Sigmoid colon (tissue), 7 donors: ENCODE measurements around the gene FAM174B. TPM values are rescaled to one million over a fixed set of nuclear protein-coding genes. Genes with fewer than 3 reads are reported as not detected.

Source experiments
- DNase-seq: peaks from one replicate; pipeline ENCODE4 v3.0.0-alpha.2; 2019
- H3K27ac ChIP-seq, 4 donors: fragments of 200-600 bp; sonication (generic); one replicate each; pipeline ENCODE4 v1.5.1; 2016 to 2019; ENCODE audit warnings: mild to moderate bottlenecking in 1 of 4
- H3K27me3 ChIP-seq, 3 donors: fragments of 200-600 bp; sonication (generic); one replicate each; pipeline ENCODE4 v1.5.1; 2019; ENCODE audit warnings: mild to moderate bottlenecking in 1 of 3
- H3K36me3 ChIP-seq, 4 donors: fragments of 200-600 bp; sonication (generic); one replicate each; pipeline ENCODE4 v1.5.1; 2016 to 2019
- H3K4me1 ChIP-seq, 4 donors: fragments of 200-600 bp; sonication (generic); one replicate each; pipeline ENCODE4 v1.5.1; 2017 to 2019
- H3K4me3 ChIP-seq, 4 donors: fragments of 200-600 bp; sonication (generic); one replicate each; pipeline ENCODE4 v1.5.1; 2017 to 2019; ENCODE audit warnings: mild to moderate bottlenecking in 2 of 4, moderate library complexity in 1 of 4
- H3K9me3 ChIP-seq, 4 donors: fragments of 200-600 bp in 3 of 4; sonication (generic) in 3 of 4; one replicate each; pipeline versions ENCODE4 v1.5.1 to v1.6.1; 2013 to 2019
- EP300 ChIP-seq, 4 donors: sonication (generic); formaldehyde crosslinking; IDR thresholded peaks; one replicate each; pipeline ENCODE4 v1.6.1; 2017; ENCODE audit warnings: antibody characterized with exemption in 4 of 4
- POLR2A ChIP-seq, 2 donors: fragments of 450-650 bp; IDR thresholded peaks; one replicate each; pipeline ENCODE4 v1.6.1; 2016; ENCODE audit warnings: antibody characterized with exemption in 2 of 2, mild to moderate bottlenecking in 2 of 2, moderate library complexity in 2 of 2
- POLR2AphosphoS5 ChIP-seq, 4 donors: sonication (generic); formaldehyde crosslinking; IDR thresholded peaks; one replicate each; pipeline ENCODE4 v1.6.1; 2017; ENCODE audit warnings: antibody characterized with exemption in 4 of 4
- WGBS, 2 donors: extraction: QIAGEN DNeasy Blood & Tissue Kit; methylation state at CpG; one replicate each; pipeline ENCODE4 v1.1.7; 2013; 5-methylcytosine and 5-hydroxymethylcytosine counted together
- intact Hi-C: fragments of 100-400 bp; cut with DNase I; formaldehyde crosslinking; loops from one replicate; pipeline ENCODE4 v1.15.1; 2023
- polyA plus RNA-seq, 3 donors: library from polyadenylated mRNA; stranded (reverse); fragments of 200-250 nt; gene quantifications; one replicate each; pipeline ENCODE4 v1.2.3, GENCODE V29; 2013
- total RNA-seq, 4 donors: library from RNA; depleted of rRNA; stranded (reverse); fragments of >200 nt; gene quantifications; one replicate each; pipeline ENCODE4 v1.1.0, GENCODE V29; 2016
- TF ChIP-seq, protein P1 (sequence below), 4 experiments: fragments of 450-650 bp in 3 of 4; fragments of 200-600 bp in 1 of 4; IDR thresholded peaks; one replicate each; pipeline ENCODE4 v1.5.1; 2016 to 2019; ENCODE audit warnings: antibody characterized with exemption in 4 of 4, mild to moderate bottlenecking in 3 of 4, moderate library complexity in 2 of 4
- donor health status: healthy with polysubstance abuse.
- donor health status: Bipolar disorder and iron deficiency.
- donor health status: healthy.

Gene FAM174B
- total and polyA plus RNA-seq, 7 donors, result 5.3 to 38.9 (median 8.1) TPM

GRCh38 chr15:92667287-92667904 lies 11.8 kb upstream of the FAM174B start:
- Histone ChIP-seq H3K27ac (peak overlapping the region; percentile 57 to 76 (median 66)), H3K36me3 (no peaks in the 10 kb centered on the region)
- TF ChIP-seq EP300 (IDR thresholded peaks at IDR 0.05) (no peak), POLR2AphosphoS5 (IDR thresholded peaks at IDR 0.05) (peak in 1 of 4 donors; percentile 2)

DNA sequence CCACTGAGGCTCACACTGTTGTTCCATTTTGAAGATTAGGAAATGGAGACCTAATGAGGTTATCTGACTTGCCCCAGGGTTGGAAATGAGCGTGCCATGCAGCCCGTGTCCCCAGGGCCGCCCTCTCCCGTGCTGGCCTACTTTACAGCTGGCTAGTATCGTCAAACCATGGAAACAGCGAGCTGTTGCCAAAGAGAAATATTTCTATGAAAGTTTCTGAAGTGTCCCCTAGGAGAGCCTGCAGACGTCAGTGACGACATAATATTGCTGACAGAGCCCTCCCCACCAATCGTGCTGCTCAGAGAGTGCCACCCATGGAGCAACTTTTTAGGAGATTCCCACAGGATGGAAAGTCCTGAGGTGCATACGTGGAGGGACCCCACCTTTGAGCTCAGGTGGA lies 11.2 kb upstream of the FAM174B start:
- intact Hi-C loops, result loop anchor here (10.0 kb wide), 1 partner anchor 48 kb away; no protein-coding TSS in a partner anchor
- Histone ChIP-seq H3K27ac (peak overlapping the region; percentile 58 to 76 (median 68)), H3K27me3 (no peaks in the 10 kb centered on the region), H3K4me3 (no peak overlapping the region), H3K9me3 (no peaks in the 10 kb centered on the region), H3K36me3 (no peaks in the 10 kb centered on the region), H3K4me1 (peaks cover 0 to 41% (median 36%) of the 10 kb centered on the region in 4 donors)
- TF ChIP-seq POLR2AphosphoS5 (IDR thresholded peaks at IDR 0.05) (peak in 3 of 4 donors; percentile 32 to 62 (median 49)), EP300 (IDR thresholded peaks at IDR 0.05) (peak in 2 of 4 donors; percentile 48 to 51)
- TF ChIP-seq, protein P1, sequence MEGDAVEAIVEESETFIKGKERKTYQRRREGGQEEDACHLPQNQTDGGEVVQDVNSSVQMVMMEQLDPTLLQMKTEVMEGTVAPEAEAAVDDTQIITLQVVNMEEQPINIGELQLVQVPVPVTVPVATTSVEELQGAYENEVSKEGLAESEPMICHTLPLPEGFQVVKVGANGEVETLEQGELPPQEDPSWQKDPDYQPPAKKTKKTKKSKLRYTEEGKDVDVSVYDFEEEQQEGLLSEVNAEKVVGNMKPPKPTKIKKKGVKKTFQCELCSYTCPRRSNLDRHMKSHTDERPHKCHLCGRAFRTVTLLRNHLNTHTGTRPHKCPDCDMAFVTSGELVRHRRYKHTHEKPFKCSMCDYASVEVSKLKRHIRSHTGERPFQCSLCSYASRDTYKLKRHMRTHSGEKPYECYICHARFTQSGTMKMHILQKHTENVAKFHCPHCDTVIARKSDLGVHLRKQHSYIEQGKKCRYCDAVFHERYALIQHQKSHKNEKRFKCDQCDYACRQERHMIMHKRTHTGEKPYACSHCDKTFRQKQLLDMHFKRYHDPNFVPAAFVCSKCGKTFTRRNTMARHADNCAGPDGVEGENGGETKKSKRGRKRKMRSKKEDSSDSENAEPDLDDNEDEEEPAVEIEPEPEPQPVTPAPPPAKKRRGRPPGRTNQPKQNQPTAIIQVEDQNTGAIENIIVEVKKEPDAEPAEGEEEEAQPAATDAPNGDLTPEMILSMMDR (IDR thresholded peaks at IDR 0.05), result no peak
- 29 to 65% methylated on average over 10 of the region's 10 CpGs for WGBS, 2 donors
- DNase-seq, result peak; percentile 75

More at GRCh38 chr15:92667287-92667904, 11.8 kb upstream of the FAM174B start:
- WGBS, 2 donors, result 14 to 50% methylated on average over 13 of the region's 13 CpGs
- intact Hi-C loops, result loop anchor here (10.0 kb wide), 1 partner anchor 47 kb away; no protein-coding TSS in a partner anchor
- no peaks in the 10 kb centered on the region for H3K9me3 ChIP-seq
- no peaks in the 10 kb centered on the region for H3K27me3 ChIP-seq
- H3K4me3 ChIP-seq, result peak overlapping the region in 2 of 4 donors; percentile 4 to 8
- H3K4me1 ChIP-seq, result peaks cover 0 to 41% (median 36%) of the 10 kb centered on the region in 4 donors
- DNase-seq, result no peak

DNA sequence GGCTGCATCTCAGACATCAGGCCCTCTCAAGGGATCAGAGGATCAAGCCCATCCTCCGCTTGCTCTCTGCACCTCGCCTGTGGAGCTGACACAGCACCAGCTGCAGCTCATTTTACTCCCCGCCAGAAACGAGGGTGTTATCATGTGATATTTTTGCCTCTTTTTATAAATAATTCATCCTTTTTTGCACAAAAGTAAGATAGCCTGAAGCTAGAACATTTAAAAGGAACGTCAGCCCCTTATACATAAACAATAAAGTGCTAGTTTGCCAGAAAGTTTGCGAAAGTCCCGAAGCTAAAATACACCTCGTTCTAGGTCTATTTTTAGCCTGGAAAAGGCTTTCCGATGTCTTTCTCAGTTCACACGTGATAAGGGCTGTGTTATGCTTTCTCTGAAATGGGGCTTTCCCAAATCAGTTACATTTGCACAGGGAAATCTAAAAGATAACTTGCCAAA lies 9.6 kb upstream of the FAM174B start:
- Histone ChIP-seq H3K27ac (peak overlapping the region; percentile 62 to 76 (median 70)), H3K9me3 (no peaks in the 10 kb centered on the region), H3K4me3 (peak overlapping the region in 1 of 4 donors; percentile 18), H3K36me3 (no peaks in the 10 kb centered on the region), H3K27me3 (no peaks in the 10 kb centered on the region), H3K4me1 (peaks cover 0 to 41% (median 36%) of the 10 kb centered on the region in 4 donors)
- intact Hi-C loops, result loop anchor here (10.0 kb wide), 1 partner anchor 50 kb away; no protein-coding TSS in a partner anchor
- TF ChIP-seq POLR2AphosphoS5 (IDR thresholded peaks at IDR 0.05), result peak; percentile 55 to 91 (median 71)
- TF ChIP-seq, protein P1 (IDR thresholded peaks at IDR 0.05), result no peak
- TF ChIP-seq EP300 (IDR thresholded peaks at IDR 0.05), result peak; percentile 29 to 96 (median 71)
- no peak for TF ChIP-seq POLR2A (IDR thresholded peaks at IDR 0.05)
- 42 to 55% methylated on average over 10 of the region's 10 CpGs for WGBS, 2 donors
- peak; percentile 85 for DNase-seq

DNA sequence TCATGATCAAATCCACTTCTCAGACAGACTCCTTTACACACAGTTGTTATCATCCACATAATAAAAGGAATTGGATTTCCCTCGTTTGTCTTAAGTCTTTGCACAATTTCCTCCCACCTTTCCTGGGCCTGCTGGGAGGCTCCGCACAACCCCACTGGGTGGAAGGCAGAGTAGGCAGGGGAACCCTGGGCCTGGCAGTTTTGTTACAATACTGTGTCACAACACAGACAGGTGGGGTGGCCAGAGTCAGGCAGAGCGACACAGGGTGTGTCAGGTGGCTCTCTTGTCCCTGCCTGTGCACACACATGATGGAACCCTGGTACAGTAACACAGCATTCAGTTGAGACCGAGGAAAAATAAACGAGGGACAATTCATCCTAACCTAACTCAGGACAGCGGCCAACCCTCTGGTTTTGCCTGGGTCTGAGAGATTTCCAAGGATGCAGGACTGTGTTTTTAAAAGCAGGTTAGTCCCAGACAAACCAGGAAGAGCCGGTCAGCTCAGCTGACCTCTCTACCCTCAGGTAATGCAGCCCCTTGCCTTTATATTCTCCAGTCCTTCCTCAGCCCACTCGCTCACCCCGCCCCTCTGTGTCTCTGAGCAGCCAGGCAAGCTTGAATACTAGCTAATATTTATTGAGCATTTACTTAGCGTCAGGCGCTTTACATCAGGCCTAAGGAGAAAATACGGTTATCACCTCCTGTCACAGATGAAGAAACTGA lies 8.8 kb upstream of the FAM174B start:
- H3K36me3 ChIP-seq, result no peaks in the 10 kb centered on the region
- intact Hi-C loops, result loop anchor here (5.0 to 10.0 kb wide), 2 partner anchors 42 to 50 kb away; no protein-coding TSS in a partner anchor
- H3K27me3 ChIP-seq, result no peaks in the 10 kb centered on the region
- H3K4me1 ChIP-seq, result peaks cover 0 to 41% (median 36%) of the 10 kb centered on the region in 4 donors
- H3K27ac ChIP-seq, result peak overlapping the region; percentile 62 to 76 (median 70)
- 73 to 83% methylated on average over 12 of the region's 12 CpGs for WGBS, 2 donors
- DNase-seq, result no peak
- H3K4me3 ChIP-seq, result no peak overlapping the region
- H3K9me3 ChIP-seq, result no peaks in the 10 kb centered on the region
- TF ChIP-seq EP300 (IDR thresholded peaks at IDR 0.05) (no peak), POLR2AphosphoS5 (IDR thresholded peaks at IDR 0.05) (no peak), POLR2A (IDR thresholded peaks at IDR 0.05) (no peak)
- TF ChIP-seq, protein P1 (IDR thresholded peaks at IDR 0.05), result no peak
